ENCODE measurements around the gene SLC25A39.
"Not testable (repeated sequence)": the region's sequence is repeated elsewhere in the genome, so short reads cannot be mapped to it uniquely, and the experiment has no call there.

Gene SLC25A39

DNA sequence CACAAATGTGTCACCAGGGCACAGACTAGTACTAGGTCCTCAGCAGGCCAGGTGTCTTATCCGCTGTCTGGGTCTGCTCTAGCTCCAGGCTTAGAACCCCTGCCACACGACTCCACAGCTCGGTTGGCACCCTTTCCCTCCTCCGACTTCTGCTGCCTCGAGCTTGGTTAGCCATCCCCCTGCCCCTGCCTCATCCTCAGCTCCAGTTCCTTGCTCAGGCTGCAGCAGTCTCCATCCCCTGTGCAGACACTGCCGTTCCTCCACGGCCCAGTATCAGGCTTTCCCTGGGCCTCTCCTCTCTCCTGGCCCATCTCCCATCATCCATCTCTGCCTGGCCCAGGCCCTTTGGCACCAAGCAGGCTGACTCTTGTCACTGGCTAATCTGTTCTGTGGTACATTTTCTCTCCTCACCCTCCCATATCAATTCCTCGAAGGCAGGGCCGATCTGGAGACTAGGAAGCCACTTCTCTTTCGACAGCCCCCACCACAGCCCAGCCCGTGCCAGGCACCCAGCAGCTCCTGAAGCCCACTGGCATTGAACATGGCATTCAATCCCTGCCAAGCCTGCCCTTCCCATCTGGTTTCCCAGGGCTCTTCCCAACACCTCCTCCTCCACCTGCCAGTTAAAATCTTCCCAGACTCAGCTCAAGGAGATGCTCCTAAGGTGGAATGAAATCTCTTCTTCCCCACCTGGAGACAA, 19.0 kb upstream of the SLC25A39 start:
- Histone ChIP-seq H3K27me3 (ENCODE audit: insufficient read depth, low read length, poor library complexity, severe bottlenecking) (no peaks in the 10 kb centered on the region), H3F3A (ENCODE audit: low read depth) (no peaks in the 10 kb centered on the region), H3K9ac (ENCODE audit: low read depth, low read length, poor library complexity, severe bottlenecking) (no peak overlapping the region), H3K36me3 (ENCODE audit: insufficient read depth, low read length) (no peaks in the 10 kb centered on the region), H3K9me2 (replicated peaks; ENCODE audit: low read depth, low read length) (no peaks in the 10 kb centered on the region), H2AFZ (ENCODE audit: low read length) (no peak overlapping the region), H4K20me1 (ENCODE audit: insufficient read depth, low read length, poor library complexity, severe bottlenecking) (no peaks in the 10 kb centered on the region), H3K9me3 (ENCODE audit: insufficient read depth, low read depth, low read length) (no peaks in the 10 kb centered on the region), H3K4me2 (ENCODE audit: low read depth, low read length, poor library complexity, severe bottlenecking) (no peak overlapping the region), H3K4me3 (ENCODE audit: low read length, poor library complexity, severe bottlenecking) (no peak overlapping the region), H3K4me1 (ENCODE audit: insufficient read depth, low read length, poor library complexity, severe bottlenecking) (peaks cover 5% of the 10 kb centered on the region), H3K79me2 (ENCODE audit: insufficient read depth, low read length) (no peaks in the 10 kb centered on the region)
- no peak for TF ChIP-seq EZH2phosphoT487 (IDR thresholded peaks at IDR 0.05; ENCODE audit: borderline replicate concordance)
- no peak for TF ChIP-seq CTCF (conservative IDR thresholded peaks at IDR 0.05; ENCODE audit: low read length)

- H3F3A ChIP-seq (ENCODE audit: low read depth); H4K20me1 ChIP-seq (ENCODE audit: insufficient read depth, low read length, poor library complexity, severe bottlenecking); H3K4me3 ChIP-seq (ENCODE audit: low read length, poor library complexity, severe bottlenecking); H3K9ac ChIP-seq (ENCODE audit: low read depth, low read length, poor library complexity, severe bottlenecking); H3K9me3 ChIP-seq (ENCODE audit: insufficient read depth, low read depth, low read length); H3K9me2 ChIP-seq (replicated peaks; ENCODE audit: low read depth, low read length); H3K4me2 ChIP-seq (ENCODE audit: low read depth, low read length, poor library complexity, severe bottlenecking); H2AFZ ChIP-seq (ENCODE audit: low read length); H3K79me2 ChIP-seq (ENCODE audit: insufficient read depth, low read length); H3K36me3 ChIP-seq (ENCODE audit: insufficient read depth, low read length); H3K4me1 ChIP-seq (ENCODE audit: insufficient read depth, low read length, poor library complexity, severe bottlenecking); H3K27me3 ChIP-seq (ENCODE audit: insufficient read depth, low read length, poor library complexity, severe bottlenecking): not testable (repeated sequence)
Measured at GRCh38 chr17:44340553-44340952, 15.9 kb upstream of the SLC25A39 start.

- Histone ChIP-seq H3K9me3 (ENCODE audit: insufficient read depth, low read depth, low read length) (no peaks in the 10 kb centered on the region), H3K36me3 (ENCODE audit: insufficient read depth, low read length) (no peaks in the 10 kb centered on the region), H3K9me2 (replicated peaks; ENCODE audit: low read depth, low read length) (no peaks in the 10 kb centered on the region), H3K9ac (ENCODE audit: low read depth, low read length, poor library complexity, severe bottlenecking) (no peak overlapping the region), H3K27me3 (ENCODE audit: insufficient read depth, low read length, poor library complexity, severe bottlenecking) (no peaks in the 10 kb centered on the region), H2AFZ (ENCODE audit: low read length) (no peak overlapping the region), H3F3A (ENCODE audit: low read depth) (no peaks in the 10 kb centered on the region), H3K4me2 (ENCODE audit: low read depth, low read length, poor library complexity, severe bottlenecking) (no peak overlapping the region), H3K4me1 (ENCODE audit: insufficient read depth, low read length, poor library complexity, severe bottlenecking) (no peaks in the 10 kb centered on the region), H3K4me3 (ENCODE audit: low read length, poor library complexity, severe bottlenecking) (no peak overlapping the region), H4K20me1 (ENCODE audit: insufficient read depth, low read length, poor library complexity, severe bottlenecking) (no peaks in the 10 kb centered on the region), H3K79me2 (ENCODE audit: insufficient read depth, low read length) (no peaks in the 10 kb centered on the region)
- TF ChIP-seq EZH2phosphoT487 (IDR thresholded peaks at IDR 0.05; ENCODE audit: borderline replicate concordance) (no peak), CTCF (conservative IDR thresholded peaks at IDR 0.05; ENCODE audit: low read length) (no peak)
Measured at GRCh38 chr17:44338702-44339101, 14.1 kb upstream of the SLC25A39 start.

GRCh38 chr17:44335968-44336367, 11.3 kb upstream of the SLC25A39 start:
- no peak overlapping the region for H3K9ac ChIP-seq (ENCODE audit: low read depth, low read length, poor library complexity, severe bottlenecking)
- no peaks in the 10 kb centered on the region for H3K4me1 ChIP-seq (ENCODE audit: insufficient read depth, low read length, poor library complexity, severe bottlenecking)
- TF ChIP-seq EZH2phosphoT487 (IDR thresholded peaks at IDR 0.05; ENCODE audit: borderline replicate concordance) (no peak), CTCF (conservative IDR thresholded peaks at IDR 0.05; ENCODE audit: low read length) (no peak)
- H2AFZ ChIP-seq (ENCODE audit: low read length), result no peak overlapping the region
- no peaks in the 10 kb centered on the region for H3K79me2 ChIP-seq (ENCODE audit: insufficient read depth, low read length)
- H3K27me3 ChIP-seq (ENCODE audit: insufficient read depth, low read length, poor library complexity, severe bottlenecking), result no peaks in the 10 kb centered on the region
- H3K9me2 ChIP-seq (replicated peaks; ENCODE audit: low read depth, low read length), result no peaks in the 10 kb centered on the region
- H3K9me3 ChIP-seq (ENCODE audit: insufficient read depth, low read depth, low read length), result no peaks in the 10 kb centered on the region
- H4K20me1 ChIP-seq (ENCODE audit: insufficient read depth, low read length, poor library complexity, severe bottlenecking), result no peaks in the 10 kb centered on the region
- no peak overlapping the region for H3K4me3 ChIP-seq (ENCODE audit: low read length, poor library complexity, severe bottlenecking)
- H3K36me3 ChIP-seq (ENCODE audit: insufficient read depth, low read length), result no peaks in the 10 kb centered on the region
- no peaks in the 10 kb centered on the region for H3F3A ChIP-seq (ENCODE audit: low read depth)
- H3K4me2 ChIP-seq (ENCODE audit: low read depth, low read length, poor library complexity, severe bottlenecking), result no peak overlapping the region

Measured in Loucy (cell line).